GM19438 (cell line): ENCODE data around the gene GLTPD2.

Experiments used
- ATAC-seq: cut with Tn5 transposase; IDR thresholded peaks from one replicate; pipeline ENCODE4 v1.9.1; 2021; ENCODE audit warnings: low read depth; ENCODE audit not compliant: unreplicated experiment

Gene GLTPD2

GRCh38 chr17:4806777-4807604 lies 18.2 kb downstream of the GLTPD2 start, which contains the start of gene PLD2:
Gene PLD2, plus strand, starts transcription at chr17:4807152. Its CDS starts 621 bp downstream, at chr17:4807773.
- ATAC-seq, result peak; percentile 83

GRCh38 chr17:4807605-4808377 lies 19.0 kb downstream of the GLTPD2 start:
- ATAC-seq, result no peak

- ATAC-seq, result no peak
Measured at GRCh38 chr17:4808378-4808767, 19.6 kb downstream of the GLTPD2 start.

GRCh38 chr17:4810696-4811290 lies 22.0 kb downstream of the GLTPD2 start:
- no peak for ATAC-seq

- ATAC-seq, result no peak
Measured at GRCh38 chr17:4811471-4811870, 22.7 kb downstream of the GLTPD2 start.

GRCh38 chr17:4812690-4813089 lies 23.9 kb downstream of the GLTPD2 start:
- no peak for ATAC-seq

- ATAC-seq, result no peak
Measured at GRCh38 chr17:4815043-4815675, 26.4 kb downstream of the GLTPD2 start.

GRCh38 chr17:4816826-4817225 lies 28.1 kb downstream of the GLTPD2 start:
- ATAC-seq, result no peak

GRCh38 chr17:4818276-4818675 lies 29.5 kb downstream of the GLTPD2 start:
- ATAC-seq, result no peak

- no peak for ATAC-seq
Measured at GRCh38 chr17:4822835-4823234, 34.1 kb downstream of the GLTPD2 start.

GRCh38 chr17:4823373-4824089 lies 34.8 kb downstream of the GLTPD2 start:
- no peak for ATAC-seq

- no peak for ATAC-seq
Measured at GRCh38 chr17:4827399-4827798, 38.6 kb downstream of the GLTPD2 start.

GRCh38 chr17:4832829-4833177 lies 44.0 kb downstream of the GLTPD2 start:
- ATAC-seq, result peak; percentile 16

- peak; percentile 79 for ATAC-seq
Measured at GRCh38 chr17:4833178-4833940, 44.6 kb downstream of the GLTPD2 start, which contains the start of gene MINK1. Gene MINK1, plus strand, starts transcription at chr17:4833340. Its CDS starts 244 bp downstream, at chr17:4833584.

- no peak for ATAC-seq
Measured at GRCh38 chr17:4833941-4834680, 45.3 kb downstream of the GLTPD2 start.

- no peak for ATAC-seq
Measured at GRCh38 chr17:4834681-4835020, 45.9 kb downstream of the GLTPD2 start.

GRCh38 chr17:4836221-4836620 lies 47.5 kb downstream of the GLTPD2 start:
- ATAC-seq, result no peak

- no peak for ATAC-seq
Measured at GRCh38 chr17:4837471-4838308, 48.9 kb downstream of the GLTPD2 start.
